OCI-LY1 (cell line): Measurements from ENCODE around the gene ADPRM.

Experiments used
- CTCF ChIP-seq: fragments of 200-600 bp; sonication (generic), shearing (Covaris generic); IDR thresholded peaks from 2 replicates; pipeline ENCODE4 v1.5.1; 2017; ENCODE audit warnings: mild to moderate bottlenecking, antibody characterized with exemption, low read length, moderate library complexity, mixed read lengths
- EZH2 ChIP-seq: fragments of 200-600 bp; sonication (generic), shearing (Covaris generic); IDR thresholded peaks from 2 replicates; pipeline ENCODE4 v1.8.0; 2017; ENCODE audit warnings: borderline replicate concordance, mixed run types, mild to moderate bottlenecking, antibody characterized with exemption, low read length, moderate library complexity, mixed read lengths

DNA sequence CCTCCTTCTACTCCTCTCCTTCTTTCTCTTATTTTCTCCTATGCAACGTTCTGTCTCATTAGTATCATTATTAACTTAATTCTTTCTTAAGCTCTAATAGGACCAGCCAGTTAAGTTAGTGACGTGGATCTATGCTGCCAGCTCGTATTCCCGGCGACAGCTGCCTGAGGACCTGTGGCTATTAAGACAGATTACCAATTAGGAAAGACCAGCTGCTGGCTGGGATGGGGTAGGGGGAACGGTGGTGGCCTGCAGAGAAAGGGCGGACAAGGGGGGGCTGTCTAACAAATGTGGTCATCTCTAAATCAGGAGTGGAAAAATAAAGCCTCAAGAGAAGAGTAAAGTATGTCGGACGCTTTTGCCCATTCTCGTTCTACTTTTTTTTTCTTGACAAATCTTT is 39.5 kb upstream of the ADPRM start:
- TF ChIP-seq CTCF (no peak), EZH2 (no peak)
